Astrocyte (in vitro differentiated cells and primary cell): ENCODE data around the gene SMOC2.

Experiments
- CTCF ChIP-seq: IDR thresholded peaks from 2 replicates; pipeline ENCODE4 v1.5.1; 2011; ENCODE audit warnings: low read depth, mild to moderate bottlenecking, inconsistent platforms, low read length, moderate library complexity; ENCODE audit not compliant: insufficient read depth
- EZH2 ChIP-seq: IDR thresholded peaks from 2 replicates; pipeline ENCODE4 v1.6.1; 2012; ENCODE audit warnings: mild to moderate bottlenecking, low read length, inconsistent platforms; ENCODE audit not compliant: insufficient read depth

DNA sequence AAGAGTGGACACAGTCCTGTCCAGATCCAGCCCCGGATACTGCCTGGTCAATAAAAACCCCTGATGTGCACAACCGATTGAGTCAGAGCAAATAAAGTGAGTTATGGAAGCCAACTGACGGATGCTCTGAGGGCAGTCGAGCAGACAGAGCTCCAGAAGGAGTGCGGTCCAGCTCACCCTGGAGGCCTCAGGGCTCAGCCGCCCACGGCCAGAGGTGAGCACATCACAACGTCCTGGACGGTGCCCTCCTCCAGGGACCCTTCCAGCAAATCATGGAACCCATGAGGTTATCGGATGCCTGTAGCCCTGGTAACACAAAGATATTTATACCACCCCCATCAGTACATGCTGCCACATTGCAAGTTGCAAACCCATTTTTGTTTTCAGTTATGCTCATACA lies 44.0 kb upstream of the SMOC2 start:
- TF ChIP-seq CTCF (no peak), EZH2 (no peak)
